Nephron progenitor cell (in vitro differentiated cells): ENCODE data around the gene SEL1L.

ENCODE experiments used
- DNase-seq: peaks from one replicate; pipeline ENCODE4 v3.0.0; 2021
- H3K27ac Mint-ChIP-seq: 2 replicates; pipeline ENCODE4 v1.8.0; 2021; ENCODE audit warnings: mild to moderate bottlenecking, moderate library complexity, mixed read lengths
- H3K27me3 Mint-ChIP-seq: 2 replicates; pipeline ENCODE4 v1.8.0; 2021; ENCODE audit warnings: mild to moderate bottlenecking, low read depth, mixed read lengths; ENCODE audit not compliant: poor library complexity
- H3K36me3 Mint-ChIP-seq: 2 replicates; pipeline ENCODE4 v1.8.0; 2021; ENCODE audit warnings: low read depth, mixed read lengths
- H3K4me1 Mint-ChIP-seq: 2 replicates; pipeline ENCODE4 v1.8.0; 2021; ENCODE audit warnings: mixed read lengths
- H3K4me3 Mint-ChIP-seq: 2 replicates; pipeline ENCODE4 v1.8.0; 2021; ENCODE audit warnings: mild to moderate bottlenecking, moderate library complexity, mixed read lengths
- H3K9me3 Mint-ChIP-seq: 2 replicates; pipeline ENCODE4 v1.8.0; 2021; ENCODE audit warnings: mild to moderate bottlenecking, moderate library complexity, mixed read lengths
- CTCF ChIP-seq: fragments of 200-600 bp; sonication (generic); IDR thresholded peaks from 2 replicates; pipeline ENCODE4 v1.5.0; 2021; ENCODE audit warnings: antibody characterized with exemption

The SEL1L gene

GRCh38 chr14:81453166-81453766 is 80.4 kb downstream of the SEL1L start:
- Mint-ChIP-seq H3K4me1 (peaks cover 32% of the 10 kb centered on the region), H3K9me3 (no peaks in the 10 kb centered on the region), H3K27ac (no peak overlapping the region), H3K36me3 (no peaks in the 10 kb centered on the region), H3K27me3 (peaks cover 4% of the 10 kb centered on the region), H3K4me3 (no peak overlapping the region)
- DNase-seq, result peak; percentile 54
- peak; percentile 88 for TF ChIP-seq CTCF

GRCh38 chr14:81452341-81453133 is 81.1 kb downstream of the SEL1L start:
- Mint-ChIP-seq H3K4me3 (no peak overlapping the region), H3K9me3 (no peaks in the 10 kb centered on the region), H3K36me3 (no peaks in the 10 kb centered on the region), H3K27ac (no peak overlapping the region), H3K27me3 (peaks cover 4% of the 10 kb centered on the region), H3K4me1 (peaks cover 32% of the 10 kb centered on the region)
- no peak for DNase-seq
- no peak for TF ChIP-seq CTCF

GRCh38 chr14:81450976-81451375 is 82.7 kb downstream of the SEL1L start:
- Mint-ChIP-seq H3K27ac (no peak overlapping the region), H3K27me3 (peaks cover 4% of the 10 kb centered on the region), H3K36me3 (no peaks in the 10 kb centered on the region), H3K9me3 (no peaks in the 10 kb centered on the region), H3K4me3 (no peak overlapping the region), H3K4me1 (peaks cover 38% of the 10 kb centered on the region)
- no peak for DNase-seq
- no peak for TF ChIP-seq CTCF

GRCh38 chr14:81450100-81450531 is 83.5 kb downstream of the SEL1L start:
- Mint-ChIP-seq H3K27me3 (peaks cover 4% of the 10 kb centered on the region), H3K4me1 (peaks cover 38% of the 10 kb centered on the region)

GRCh38 chr14:81449576-81449975 is 84.1 kb downstream of the SEL1L start:
- H3K27ac Mint-ChIP-seq, result no peak overlapping the region

More at GRCh38 chr14:81450100-81450531, 83.5 kb downstream of the SEL1L start:
- DNase-seq, result no peak
- H3K4me3 Mint-ChIP-seq, result no peak overlapping the region
- TF ChIP-seq CTCF, result no peak
- H3K27ac Mint-ChIP-seq, result no peak overlapping the region
- H3K9me3 Mint-ChIP-seq, result no peaks in the 10 kb centered on the region
- H3K36me3 Mint-ChIP-seq, result no peaks in the 10 kb centered on the region

More at GRCh38 chr14:81449576-81449975, 84.1 kb downstream of the SEL1L start:
- Mint-ChIP-seq H3K36me3 (no peaks in the 10 kb centered on the region), H3K9me3 (peaks cover 2% of the 10 kb centered on the region), H3K27me3 (peaks cover 8% of the 10 kb centered on the region), H3K4me3 (no peak overlapping the region), H3K4me1 (peaks cover 38% of the 10 kb centered on the region)
- TF ChIP-seq CTCF, result no peak
- DNase-seq, result no peak
